Hepatocyte (in vitro differentiated cells): ENCODE results near the gene GJB3. TPM values are rescaled to one million over a fixed set of nuclear protein-coding genes. Genes with fewer than 3 reads are reported as not detected.
A peak's percentile ranks its signal among the peaks of the same experiment; 100 is the strongest.
"Not testable (repeated sequence)": the region's sequence is repeated elsewhere in the genome, so short reads cannot be mapped to it uniquely, and the experiment has no call there.

ENCODE experiments used
- DNase-seq: peaks from one replicate; pipeline ENCODE4 v3.0.0-alpha.2; 2016; ENCODE audit warnings: low spot score
- H2AFZ ChIP-seq: fragments of 200-600 bp; sonication (generic); 2 replicates; pipeline ENCODE4 v1.6.0; 2016; ENCODE audit warnings: antibody characterized with exemption, mild to moderate bottlenecking
- H3K27ac ChIP-seq: fragments of 200-600 bp; sonication (generic); 2 replicates; pipeline ENCODE4 v1.5.1; 2016; ENCODE audit warnings: mild to moderate bottlenecking
- H3K27me3 ChIP-seq: fragments of 200-600 bp; sonication (generic); 2 replicates; pipeline ENCODE4 v1.6.1; 2016
- H3K36me3 ChIP-seq: fragments of 200-600 bp; sonication (generic); replicated peaks from 2 replicates; pipeline ENCODE4 v1.5.1; 2016; ENCODE audit warnings: low read depth; ENCODE audit not compliant: insufficient read depth
- H3K4me1 ChIP-seq: fragments of 200-600 bp; sonication (generic); 2 replicates; pipeline ENCODE4 v1.5.1; 2016; ENCODE audit warnings: mild to moderate bottlenecking, moderate library complexity; ENCODE audit not compliant: insufficient read depth
- H3K4me2 ChIP-seq: fragments of 200-600 bp; sonication (generic); 2 replicates; pipeline ENCODE4 v1.6.0; 2016
- H3K4me3 ChIP-seq: fragments of 200-600 bp; sonication (generic); 2 replicates; pipeline ENCODE4 v1.5.1; 2016; ENCODE audit warnings: mild to moderate bottlenecking
- H3K79me2 ChIP-seq: fragments of 200-600 bp; sonication (generic); 2 replicates; pipeline ENCODE4 v1.6.0; 2017; ENCODE audit warnings: mild to moderate bottlenecking
- H3K9me2 ChIP-seq: fragments of 200-600 bp; sonication (generic); replicated peaks from 2 replicates; pipeline ENCODE4 v1.6.0; 2017; ENCODE audit warnings: mild to moderate bottlenecking; ENCODE audit not compliant: insufficient read depth
- H3K9me3 ChIP-seq: fragments of 200-600 bp; sonication (generic); 2 replicates; pipeline ENCODE4 v1.5.1; 2016; ENCODE audit warnings: low read depth, mild to moderate bottlenecking
- H4K20me1 ChIP-seq: fragments of 200-600 bp; sonication (generic); 2 replicates; pipeline ENCODE4 v1.6.0; 2016; ENCODE audit warnings: mild to moderate bottlenecking; ENCODE audit not compliant: insufficient read depth, poor library complexity, severe bottlenecking
- EZH2 ChIP-seq: fragments of 200-600 bp; sonication (generic); IDR thresholded peaks from 2 replicates; pipeline ENCODE4 v1.6.1; 2016; ENCODE audit warnings: antibody characterized with exemption, mild to moderate bottlenecking, borderline replicate concordance
- EZH2phosphoT487 ChIP-seq: fragments of 200-600 bp; sonication (generic); IDR thresholded peaks from one replicate; pipeline ENCODE4 v1.6.1; 2018; ENCODE audit warnings: antibody characterized with exemption, mild to moderate bottlenecking, low read depth, moderate library complexity; ENCODE audit not compliant: unreplicated experiment, severe bottlenecking
- WGBS: methylation state at CpG from one replicate; pipeline ENCODE4 v1.1.6; 2016; ENCODE audit warnings: low lambda C conversion rate; ENCODE audit errors: missing lambda C conversion rate; 5-methylcytosine and 5-hydroxymethylcytosine counted together
- polyA plus RNA-seq: library from polyadenylated mRNA; unstranded; fragments of >200 nt; fragmentation: Nextera tagmentation; extraction: Ambion mirVana; gene quantifications from 2 replicates; pipeline ENCODE4 v1.2.1, GENCODE V29; 2016
- total RNA-seq: library from RNA; depleted of rRNA; stranded (reverse); fragments of >200 nt; gene quantifications from 2 replicates; pipeline ENCODE4 v1.2.3, GENCODE V29; 2014
- TF ChIP-seq, protein P1 (sequence below): fragments of 200-600 bp; sonication (generic); IDR thresholded peaks from 2 replicates; pipeline ENCODE4 v1.5.1; 2016; ENCODE audit warnings: antibody characterized with exemption, mild to moderate bottlenecking; ENCODE audit not compliant: poor library complexity

The GJB3 gene
- 2.8 and 3.2 TPM in 2 replicates for total RNA-seq
- 2.0 and 8.4 TPM in 2 replicates for polyA plus RNA-seq

DNA sequence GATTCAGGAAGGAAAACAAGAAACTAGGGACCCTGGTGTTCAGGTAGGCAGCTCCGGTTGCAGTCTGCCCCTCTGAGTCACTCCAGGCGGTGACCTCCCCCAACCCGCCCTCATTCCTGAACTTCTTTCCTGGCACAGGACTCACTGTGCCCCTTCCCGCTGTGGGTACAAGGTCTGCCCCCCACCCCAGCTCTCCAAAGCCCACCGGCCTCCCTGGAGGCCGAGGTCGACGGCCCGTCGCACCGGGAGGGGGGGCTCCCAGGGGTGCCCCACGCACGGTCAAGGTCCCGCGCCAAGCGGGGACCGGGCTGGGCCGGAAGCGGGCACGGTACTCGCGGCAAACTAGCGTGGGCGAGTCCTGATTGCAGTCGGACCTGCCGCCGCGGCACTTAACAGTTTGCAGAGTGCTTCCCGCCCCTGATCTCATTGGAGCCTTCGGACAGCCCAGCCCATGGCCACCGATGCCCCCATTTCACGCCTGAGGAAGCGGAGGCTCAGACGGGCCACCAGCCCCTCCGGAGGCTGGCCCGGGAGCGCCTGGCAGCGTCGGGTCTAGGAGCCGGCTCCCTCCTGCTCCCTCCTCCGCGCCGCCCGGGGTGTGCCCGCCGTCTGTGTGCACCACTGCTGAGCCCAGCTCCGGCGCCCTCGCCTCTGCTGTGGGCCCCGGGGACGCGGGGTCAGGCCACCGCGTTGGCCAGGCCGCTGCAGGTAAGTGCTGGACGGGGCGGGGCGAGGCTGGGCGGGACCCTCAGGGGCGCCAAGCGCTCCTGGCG, at the start of gene GJB3:
Gene GJB3 (plus strand): TSS at position 144 of the 773 bp plus-strand sequence. CDS start 3,549 bp downstream, outside the sequence.
- H3K27me3 ChIP-seq = peaks cover 29% of the 10 kb centered on the region
- no peaks in the 10 kb centered on the region for H3K9me3 ChIP-seq
- peak within 1 kb of the TSS; percentile 95 for H3K4me2 ChIP-seq
- H3K9me2 ChIP-seq = no peaks in the 10 kb centered on the region
- H4K20me1 ChIP-seq = no peaks in the 10 kb centered on the region
- TF ChIP-seq EZH2phosphoT487 (peak; percentile 6), EZH2 (no peak)
- peak within 1 kb of the TSS; percentile 63 for H2AFZ ChIP-seq
- H3K79me2 ChIP-seq = no peaks in the 10 kb centered on the region
- H3K4me1 ChIP-seq = peaks cover 20% of the 10 kb centered on the region
- 2% methylated on average over 40 of the region's 62 CpGs for WGBS
- H3K27ac ChIP-seq = no peak within 1 kb of the TSS
- H3K36me3 ChIP-seq = no peaks in the 10 kb centered on the region
- DNase-seq = peak; percentile 46
- H3K4me3 ChIP-seq = peak within 1 kb of the TSS; percentile 23

DNA sequence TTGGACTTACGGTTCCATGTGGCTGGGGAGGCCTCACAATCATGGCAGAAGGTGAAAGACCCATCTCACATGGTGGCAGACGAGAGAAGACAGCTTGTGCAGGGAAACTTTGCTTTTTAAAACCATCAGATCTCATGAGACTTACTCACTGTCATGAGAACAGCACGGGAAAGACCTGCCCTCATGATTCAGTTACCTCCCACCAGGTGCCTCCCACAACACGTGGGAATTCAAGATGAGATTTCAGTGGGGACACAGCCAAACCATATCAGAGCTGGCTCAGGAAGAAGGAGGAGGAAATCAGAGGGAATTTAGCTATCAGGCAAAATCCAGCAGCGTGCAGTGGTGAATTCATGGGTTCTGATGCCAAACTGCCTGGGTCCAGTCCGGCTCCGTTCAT, 48.2 kb upstream of the GJB3 start:
- not testable (repeated sequence) for H3K9me3 ChIP-seq, H3K27ac ChIP-seq, DNase-seq, H3K27me3 ChIP-seq, H3K4me1 ChIP-seq, H3K4me3 ChIP-seq, H3K36me3 ChIP-seq, H3K9me2 ChIP-seq, H3K79me2 ChIP-seq, H2AFZ ChIP-seq, H3K4me2 ChIP-seq, H4K20me1 ChIP-seq
- 82% methylated on average over 7 of the region's 7 CpGs for WGBS

DNA sequence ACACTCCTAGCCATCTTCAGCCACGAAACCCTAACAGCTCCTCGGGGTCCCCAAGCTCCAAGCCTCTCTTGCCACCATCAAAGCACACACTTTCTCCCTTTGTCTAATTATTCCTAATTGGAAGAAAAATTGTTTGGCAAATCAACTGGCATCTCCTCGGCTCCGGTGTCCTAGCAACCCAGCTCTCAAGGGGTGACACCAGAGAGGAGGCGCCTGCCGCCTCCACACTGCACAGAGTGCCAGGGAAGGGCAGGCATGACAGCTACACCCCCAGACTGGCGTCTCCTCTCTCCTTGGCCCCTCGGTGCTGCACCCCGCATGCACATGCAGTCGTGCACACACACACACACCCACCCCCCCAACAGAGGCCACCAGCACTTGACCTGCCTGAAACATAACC, 44.3 kb upstream of the GJB3 start:
- Histone ChIP-seq H2AFZ (no peak overlapping the region), H3K27me3 (no peaks in the 10 kb centered on the region), H3K9me3 (no peaks in the 10 kb centered on the region), H4K20me1 (no peaks in the 10 kb centered on the region), H3K27ac (no peak overlapping the region), H3K4me2 (no peak overlapping the region), H3K4me3 (no peak overlapping the region), H3K36me3 (no peaks in the 10 kb centered on the region), H3K79me2 (no peaks in the 10 kb centered on the region), H3K9me2 (no peaks in the 10 kb centered on the region), H3K4me1 (peaks cover 1% of the 10 kb centered on the region)
- WGBS = 93% methylated on average over 10 of the region's 10 CpGs
- no peak for DNase-seq
- TF ChIP-seq EZH2phosphoT487 (no peak), EZH2 (no peak)
- TF ChIP-seq, protein P1, sequence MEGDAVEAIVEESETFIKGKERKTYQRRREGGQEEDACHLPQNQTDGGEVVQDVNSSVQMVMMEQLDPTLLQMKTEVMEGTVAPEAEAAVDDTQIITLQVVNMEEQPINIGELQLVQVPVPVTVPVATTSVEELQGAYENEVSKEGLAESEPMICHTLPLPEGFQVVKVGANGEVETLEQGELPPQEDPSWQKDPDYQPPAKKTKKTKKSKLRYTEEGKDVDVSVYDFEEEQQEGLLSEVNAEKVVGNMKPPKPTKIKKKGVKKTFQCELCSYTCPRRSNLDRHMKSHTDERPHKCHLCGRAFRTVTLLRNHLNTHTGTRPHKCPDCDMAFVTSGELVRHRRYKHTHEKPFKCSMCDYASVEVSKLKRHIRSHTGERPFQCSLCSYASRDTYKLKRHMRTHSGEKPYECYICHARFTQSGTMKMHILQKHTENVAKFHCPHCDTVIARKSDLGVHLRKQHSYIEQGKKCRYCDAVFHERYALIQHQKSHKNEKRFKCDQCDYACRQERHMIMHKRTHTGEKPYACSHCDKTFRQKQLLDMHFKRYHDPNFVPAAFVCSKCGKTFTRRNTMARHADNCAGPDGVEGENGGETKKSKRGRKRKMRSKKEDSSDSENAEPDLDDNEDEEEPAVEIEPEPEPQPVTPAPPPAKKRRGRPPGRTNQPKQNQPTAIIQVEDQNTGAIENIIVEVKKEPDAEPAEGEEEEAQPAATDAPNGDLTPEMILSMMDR = no peak

DNA sequence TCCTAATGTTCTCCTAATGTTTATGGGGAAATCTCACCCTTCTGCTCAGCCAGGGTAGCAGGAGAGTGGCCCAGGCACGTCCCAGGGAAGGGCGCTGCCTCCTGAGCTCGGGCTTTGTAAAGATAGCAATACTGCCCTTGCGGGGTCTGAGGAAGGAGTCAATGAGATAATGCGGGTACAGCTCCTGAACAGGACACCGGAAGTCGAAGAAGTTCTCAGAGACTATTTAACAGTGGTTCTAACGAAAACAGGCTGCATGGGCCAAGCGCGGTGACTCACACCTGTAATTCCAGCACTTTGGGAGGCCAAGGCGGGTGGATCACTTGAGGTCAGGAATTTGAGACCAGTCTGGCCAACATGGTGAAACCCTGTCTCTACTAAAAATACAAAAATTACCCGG, 43.8 kb upstream of the GJB3 start:
- not testable (repeated sequence) for H3K4me2 ChIP-seq, H3K27me3 ChIP-seq, H3K79me2 ChIP-seq, H3K4me1 ChIP-seq, H2AFZ ChIP-seq, H3K9me2 ChIP-seq, H3K4me3 ChIP-seq, H4K20me1 ChIP-seq, H3K9me3 ChIP-seq, H3K27ac ChIP-seq, DNase-seq, H3K36me3 ChIP-seq
- 90% methylated on average over 12 of the region's 12 CpGs for WGBS

DNA sequence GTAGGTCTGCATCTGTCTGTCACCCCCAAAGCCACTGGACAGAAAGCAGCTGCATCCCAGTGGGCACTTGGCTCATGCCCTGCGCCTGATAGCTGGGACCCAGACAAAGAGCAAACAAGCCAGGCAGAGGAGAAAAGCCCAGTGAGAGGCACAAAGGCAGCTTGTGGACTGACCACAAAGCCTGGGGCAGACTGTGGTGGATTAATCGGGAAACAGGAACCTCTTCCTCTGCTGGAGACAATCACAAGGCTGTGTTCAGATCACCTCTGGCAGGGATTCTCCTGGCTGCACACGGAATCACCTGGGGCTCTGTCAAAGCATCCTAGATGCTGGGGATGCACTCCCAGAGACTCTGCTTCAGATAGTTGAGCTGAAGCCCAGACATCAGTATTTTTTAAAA, 41.4 kb upstream of the GJB3 start:
- Histone ChIP-seq H4K20me1 (no peaks in the 10 kb centered on the region), H3K27me3 (no peaks in the 10 kb centered on the region), H3K36me3 (no peaks in the 10 kb centered on the region), H3K4me1 (peaks cover 10% of the 10 kb centered on the region), H3K27ac (no peak overlapping the region), H3K79me2 (no peaks in the 10 kb centered on the region), H3K9me3 (no peaks in the 10 kb centered on the region), H3K4me2 (no peak overlapping the region), H3K9me2 (no peaks in the 10 kb centered on the region), H2AFZ (no peak overlapping the region), H3K4me3 (no peak overlapping the region)
- no peak for DNase-seq
- WGBS = 38% methylated on average over 3 of the region's 3 CpGs
- TF ChIP-seq, protein P1 = no peak
- TF ChIP-seq EZH2 (no peak), EZH2phosphoT487 (no peak)
